HPDE6-E6E7 (cell line): ENCODE measurements around the gene OXT.
"Not testable (repeated sequence)": the region's sequence is repeated elsewhere in the genome, so short reads cannot be mapped to it uniquely, and the experiment has no call there.

ENCODE experiments used
- DNase-seq: peaks from one replicate; pipeline ENCODE4 v3.0.0; 2011; ENCODE audit warnings: missing footprints; ENCODE audit errors: extremely low spot score

OXT gene

DNA sequence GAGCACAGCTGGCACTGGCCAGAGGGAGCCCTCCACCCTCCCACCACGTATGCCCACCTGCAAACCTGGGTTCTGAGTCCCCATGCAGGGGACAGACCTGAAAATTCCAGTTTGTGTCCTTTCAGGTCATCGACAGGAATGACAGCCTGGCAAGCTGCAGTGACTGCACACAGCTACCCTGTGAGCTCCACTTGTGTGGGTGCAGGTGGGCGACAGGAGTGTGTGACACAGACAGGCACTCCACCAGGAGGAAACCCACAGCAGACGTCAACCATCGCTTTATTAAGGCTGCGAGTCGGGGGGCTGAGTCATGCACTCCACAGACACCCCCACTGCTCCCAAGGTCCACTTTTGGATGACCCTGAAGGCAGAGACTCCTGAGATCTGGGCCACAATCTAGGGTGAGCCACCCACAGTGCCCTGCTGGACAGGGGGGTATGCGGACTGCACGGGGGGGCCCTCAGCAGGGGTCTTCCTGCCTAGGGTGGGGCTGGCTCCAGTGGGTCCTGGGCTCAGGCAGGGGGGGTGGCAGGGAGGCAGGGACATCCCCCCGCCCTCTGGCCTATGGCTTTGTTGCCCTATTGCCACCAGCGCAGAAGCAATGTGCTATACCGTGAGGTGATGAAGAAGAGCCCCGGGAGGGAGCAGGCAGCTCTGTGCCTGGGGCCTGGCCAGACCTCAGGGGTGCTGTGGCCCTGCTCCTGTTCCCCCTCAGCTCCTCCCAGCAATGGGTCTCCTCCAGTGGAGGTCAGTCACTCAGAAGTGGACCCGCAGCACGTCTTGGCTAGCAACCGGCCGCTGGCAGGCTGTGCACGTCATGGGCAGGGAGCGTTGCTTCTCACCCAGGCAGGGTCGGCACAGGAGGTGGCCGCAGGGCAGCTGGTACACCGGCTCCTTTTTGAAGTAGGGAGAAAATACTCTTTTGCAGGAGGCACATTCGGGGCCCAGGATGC lies 38.2 kb downstream of the OXT start:
- no peak for DNase-seq

DNA sequence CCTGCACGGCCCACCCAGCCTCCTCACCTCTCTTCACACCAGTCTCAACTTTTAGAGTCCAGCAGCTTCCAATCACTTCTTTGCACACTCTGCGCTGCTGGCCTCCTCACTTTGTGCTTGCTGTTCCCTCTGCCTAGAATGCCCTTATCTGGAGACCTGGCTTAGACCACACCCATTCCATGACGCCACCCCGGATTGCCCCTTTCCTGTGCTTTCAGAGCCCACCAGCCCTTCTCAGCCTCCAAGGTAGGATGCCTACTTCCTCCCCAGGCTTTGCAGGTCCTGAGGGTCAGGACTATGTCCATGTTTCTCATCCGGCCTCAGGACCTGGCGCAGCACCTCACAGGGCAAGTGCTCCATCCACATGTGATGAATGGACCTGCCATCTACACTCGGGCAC lies 40.1 kb downstream of the OXT start:
- DNase-seq: no peak

DNA sequence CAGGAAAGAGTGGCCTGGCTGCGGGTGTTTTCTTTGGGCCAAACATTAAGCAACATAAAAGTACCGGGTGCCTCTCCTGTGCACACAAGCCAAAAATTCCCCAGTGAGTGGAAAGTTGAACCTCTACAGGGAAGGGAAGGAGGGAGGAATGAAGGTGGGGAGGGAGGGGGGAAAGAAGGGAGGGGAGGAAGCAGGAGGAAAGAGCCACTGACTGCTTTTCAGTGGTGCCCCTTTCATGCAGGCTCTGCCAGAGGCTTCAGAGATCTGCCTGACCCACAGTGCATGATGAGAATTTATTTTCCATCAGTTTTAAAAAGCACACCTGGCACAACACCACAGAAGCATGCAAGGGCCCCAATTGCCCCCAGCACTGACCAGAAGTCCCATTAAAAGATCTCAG lies 40.6 kb downstream of the OXT start:
- DNase-seq: no peak

GRCh38 chr20:3115190-3116107 lies 44.0 kb downstream of the OXT start:
- DNase-seq: peak; percentile 93

DNA sequence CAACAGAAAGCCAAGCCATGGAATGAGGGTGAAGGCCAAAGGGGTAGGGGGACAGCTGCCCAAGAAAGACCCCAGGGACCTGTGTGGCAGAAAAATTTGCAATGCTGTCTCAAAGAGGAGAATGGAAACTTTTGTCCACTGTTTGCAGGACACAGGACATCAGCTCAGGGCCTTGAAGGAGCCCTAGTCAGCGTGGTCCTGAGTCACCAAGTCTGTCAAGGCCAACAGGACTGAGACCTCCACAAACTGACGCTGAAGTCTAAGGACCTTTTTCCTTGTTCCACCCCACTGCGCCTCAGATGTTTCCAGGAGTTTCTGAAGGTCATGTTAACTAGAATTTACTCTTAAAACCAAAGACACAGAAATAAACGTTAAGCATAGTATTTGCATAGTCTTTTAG lies 44.9 kb downstream of the OXT start:
- DNase-seq: no peak

DNA sequence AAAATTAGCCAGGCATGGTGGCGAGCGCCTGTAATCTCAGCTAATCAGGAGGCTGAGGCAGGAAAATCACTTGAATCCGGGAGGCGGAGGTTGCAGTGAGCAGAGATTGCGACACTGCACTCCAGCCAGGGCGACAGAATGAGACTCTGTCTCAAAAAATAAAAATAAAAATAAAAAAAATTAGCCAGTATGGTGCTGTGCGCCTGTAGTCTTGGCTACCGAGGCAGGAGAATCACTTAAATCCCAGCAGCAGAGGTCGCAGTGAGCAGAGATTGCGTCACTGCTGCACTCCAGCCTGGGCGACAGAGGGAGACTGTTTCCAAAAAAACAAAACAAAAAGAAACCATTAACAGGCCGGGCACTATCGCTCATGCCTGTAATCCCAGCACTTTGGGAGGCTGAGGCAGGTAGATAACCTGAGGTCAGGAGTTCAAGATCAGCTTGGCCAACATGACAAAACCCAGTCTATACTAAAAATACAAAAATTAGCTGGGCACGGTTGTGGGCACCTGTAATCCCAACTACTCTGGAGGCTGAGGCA lies 46.5 kb downstream of the OXT start:
- DNase-seq: not testable (repeated sequence)

DNA sequence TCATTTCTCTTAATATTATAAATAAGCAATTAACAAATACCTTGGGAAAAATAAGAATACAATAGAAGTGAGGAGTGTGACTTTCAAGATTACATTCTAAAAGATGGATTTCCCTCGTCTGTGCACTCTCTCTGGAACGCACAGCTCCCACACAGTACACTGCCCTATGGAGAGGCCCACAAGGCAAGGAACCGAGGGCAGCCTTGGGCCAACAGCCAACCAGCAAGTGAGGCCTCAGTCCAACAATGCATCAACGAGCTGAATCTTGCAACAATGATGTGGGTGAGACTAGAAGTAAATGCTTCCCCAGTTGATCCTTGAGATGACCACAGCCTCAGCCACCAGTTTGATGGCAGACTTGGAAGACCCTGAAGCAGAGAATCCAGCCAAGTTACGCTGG lies 47.6 kb downstream of the OXT start:
- no peak for DNase-seq

DNA sequence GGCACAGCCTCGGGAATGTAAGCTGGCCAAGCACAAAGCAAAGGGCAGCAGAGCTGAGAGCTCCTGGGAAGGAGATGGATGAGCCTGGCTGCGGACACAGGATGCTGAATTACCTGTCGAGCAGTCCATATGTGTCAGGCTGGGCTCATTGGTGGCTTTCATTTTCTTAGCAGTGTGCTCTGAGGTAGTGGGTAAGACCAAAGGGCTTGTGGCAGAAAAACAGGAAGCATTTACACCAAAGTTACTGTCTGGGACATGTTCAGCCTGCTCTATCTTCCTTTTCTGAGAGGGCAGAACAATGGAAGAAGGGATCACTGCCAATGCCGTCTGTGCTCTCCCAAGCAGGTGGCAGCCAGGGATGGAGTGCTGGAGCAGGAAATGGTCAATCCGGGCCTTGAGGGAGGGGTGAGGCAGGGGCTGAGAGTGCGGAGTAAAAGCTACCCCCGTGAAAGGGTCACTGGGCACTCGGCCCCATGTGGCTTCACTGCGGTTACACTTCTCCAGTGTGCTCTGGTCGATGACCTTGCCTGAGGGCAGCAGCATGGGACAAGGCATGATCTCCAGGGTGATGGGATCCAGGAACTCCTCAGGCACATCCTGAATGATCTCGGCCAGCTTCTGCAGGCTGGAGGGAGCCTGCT lies 50.0 kb downstream of the OXT start:
- no peak for DNase-seq
